GM18867 (cell line): ENCODE measurements around the gene HJURP.

Experiments
- ATAC-seq: cut with Tn5 transposase; IDR thresholded peaks from one replicate; pipeline ENCODE4 v1.9.1; 2021; ENCODE audit warnings: mild to moderate bottlenecking, moderate library complexity; ENCODE audit not compliant: unreplicated experiment

The HJURP gene

DNA sequence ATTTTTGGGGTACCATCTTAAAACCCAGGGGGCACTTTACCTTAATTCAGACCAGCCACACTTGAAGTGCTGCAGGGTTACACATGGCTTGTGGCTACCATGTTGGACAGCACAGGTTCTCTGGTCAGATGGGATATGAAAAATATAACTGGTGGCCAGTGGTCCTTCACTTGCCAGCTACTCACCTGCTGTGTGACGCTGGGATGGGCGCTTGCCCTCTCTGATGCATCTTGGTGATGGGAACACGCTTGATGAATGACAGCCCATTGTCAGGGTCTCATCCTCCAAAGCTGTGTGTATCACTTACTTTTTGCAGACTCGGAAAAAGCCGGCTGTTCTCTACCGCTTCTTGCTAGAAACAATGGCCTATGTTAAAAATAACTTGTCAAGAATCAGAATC lies 22.5 kb downstream of the HJURP start:
- ATAC-seq = no peak

DNA sequence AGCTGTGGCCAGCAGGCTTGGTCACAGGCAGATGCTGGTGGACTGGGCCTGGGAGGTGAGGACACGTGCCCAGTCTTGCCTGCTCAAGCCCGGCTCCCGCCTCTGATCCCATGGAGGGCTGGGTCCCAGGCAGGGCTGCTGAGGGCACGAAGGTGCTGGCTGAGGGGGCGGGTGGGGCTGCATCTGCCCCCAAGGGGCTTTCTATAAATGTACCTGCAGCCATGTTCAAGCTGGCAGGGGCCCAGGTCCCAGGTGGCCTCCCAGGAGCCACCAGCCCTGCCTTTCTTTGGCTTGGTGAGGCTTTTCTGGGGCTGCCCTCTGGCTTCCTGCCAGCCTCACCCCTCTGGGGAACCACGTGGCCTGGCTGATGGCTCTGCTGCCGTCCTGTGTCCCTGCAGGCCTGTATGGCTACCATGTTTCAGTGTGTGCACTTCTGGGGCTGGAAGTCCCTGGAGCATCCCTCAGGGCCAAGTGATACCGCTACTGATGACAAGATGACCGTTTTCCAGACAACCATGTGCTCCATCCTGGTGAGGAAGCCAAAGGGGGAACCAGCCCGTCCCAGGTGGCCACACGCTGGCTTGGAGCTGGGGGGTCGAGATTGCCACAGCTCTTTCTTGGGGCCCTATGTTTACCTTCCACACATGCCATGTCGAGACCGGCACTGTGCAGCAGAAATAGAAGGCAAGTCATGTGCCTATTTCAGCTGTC lies 23.2 kb downstream of the HJURP start:
- no peak for ATAC-seq

DNA sequence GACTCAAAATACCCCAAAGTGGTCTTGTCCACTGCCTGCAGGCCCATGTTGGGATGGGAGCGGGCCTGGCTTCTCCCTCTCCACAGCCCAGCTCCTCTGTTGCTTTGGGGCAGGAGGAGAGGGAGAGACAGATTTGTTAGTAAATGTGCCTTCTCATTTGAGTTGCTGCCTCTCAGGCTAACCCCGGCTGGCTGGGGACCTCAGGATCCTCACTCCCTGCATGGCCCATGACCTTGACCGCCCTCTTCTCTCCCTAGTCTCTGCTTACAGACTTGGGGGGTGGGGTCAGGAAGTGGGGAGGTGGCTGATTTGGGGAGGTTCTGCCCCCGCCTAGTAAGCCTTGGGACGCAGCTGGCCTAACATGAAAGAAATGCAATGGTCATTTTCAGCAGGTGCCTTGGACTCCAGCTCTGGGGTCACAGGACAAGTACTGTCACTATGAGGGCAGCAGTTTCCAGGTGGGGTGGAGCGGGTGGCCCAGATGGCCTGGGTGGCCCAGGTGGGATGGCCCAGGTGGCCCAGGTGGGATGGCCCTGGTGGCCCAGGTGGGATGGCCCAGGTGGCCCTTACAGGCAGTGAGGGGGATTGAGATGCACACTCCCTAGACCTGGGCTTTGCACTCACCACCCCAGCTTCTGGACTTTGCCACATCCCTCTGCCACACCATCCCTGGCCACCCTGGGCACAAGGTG lies 24.1 kb downstream of the HJURP start:
- ATAC-seq = no peak

DNA sequence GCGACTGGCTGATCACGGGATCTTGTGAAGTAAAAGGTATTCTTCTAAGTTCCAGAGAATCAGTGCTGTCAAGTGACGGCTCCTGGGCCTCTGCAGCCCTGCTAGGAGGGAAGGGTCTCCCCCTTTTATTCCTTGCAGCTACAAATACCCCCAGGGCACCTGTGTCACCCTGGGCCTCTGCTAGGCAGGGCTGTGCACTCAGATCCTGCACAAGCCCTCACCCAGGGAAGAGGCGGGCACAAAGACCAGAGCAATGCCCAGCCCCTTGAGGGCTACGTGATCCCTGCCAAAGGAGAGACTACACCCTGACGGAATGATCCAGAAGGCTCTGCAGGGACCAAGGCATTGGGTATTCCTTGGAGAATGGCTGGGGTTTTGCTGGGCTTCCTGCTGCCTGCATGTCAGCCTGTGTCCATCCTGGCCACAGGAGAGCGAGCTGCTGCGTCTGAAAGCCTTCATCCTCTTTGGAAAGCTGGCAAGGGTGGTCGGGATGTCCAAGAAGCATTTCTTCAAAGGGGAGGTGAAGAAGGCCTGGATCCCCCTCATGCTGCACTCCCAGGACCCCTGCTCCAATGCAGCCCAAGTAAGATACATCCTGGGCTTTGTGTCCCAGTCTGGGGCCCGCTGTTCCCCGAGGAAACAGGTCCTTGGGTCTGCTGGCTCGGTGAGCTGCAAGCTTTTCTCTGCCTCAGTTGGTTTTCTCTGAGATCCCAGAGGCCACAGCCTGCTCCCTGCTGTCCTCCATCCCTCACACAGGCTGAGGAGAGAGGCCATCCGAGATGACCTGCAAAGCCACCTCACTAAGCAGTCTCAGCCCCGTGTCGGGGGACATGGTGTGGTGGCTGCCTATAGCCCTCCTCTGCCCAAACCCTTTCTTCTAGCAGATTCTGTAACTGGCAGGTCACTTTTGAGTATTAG lies 24.9 kb downstream of the HJURP start:
- ATAC-seq = no peak

DNA sequence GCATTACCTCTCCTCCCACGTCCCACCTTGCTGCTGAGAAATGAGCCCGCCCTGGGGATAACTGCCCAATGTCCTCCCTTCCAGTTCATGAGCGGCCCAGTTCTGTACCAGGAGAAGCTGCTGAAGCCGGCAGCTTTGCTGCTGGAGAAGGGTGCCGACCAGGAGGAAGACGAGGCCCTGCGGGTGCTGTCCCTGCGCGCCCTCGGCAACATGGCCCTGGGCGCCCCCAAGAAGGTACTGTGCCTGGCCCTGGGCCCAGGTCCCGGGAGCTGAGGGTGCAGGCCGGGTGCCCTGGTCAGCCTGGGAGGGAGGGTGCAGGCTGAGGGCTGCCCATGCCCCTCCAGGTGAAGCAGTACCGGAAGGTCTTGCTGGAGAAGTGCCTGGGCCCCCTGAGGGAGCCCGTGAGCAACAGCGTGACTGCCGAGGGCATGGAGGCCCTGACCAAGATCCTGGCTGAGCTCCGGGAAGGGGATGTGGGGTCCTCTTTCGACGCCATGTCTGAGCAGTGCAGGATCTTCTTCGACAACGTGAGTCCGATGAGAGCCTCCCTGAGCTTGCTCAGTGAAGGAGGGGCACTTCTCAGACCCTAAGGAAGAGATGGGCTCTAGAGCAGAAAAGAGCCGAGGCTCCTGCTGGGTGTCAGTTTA lies 25.7 kb downstream of the HJURP start:
- ATAC-seq = no peak

DNA sequence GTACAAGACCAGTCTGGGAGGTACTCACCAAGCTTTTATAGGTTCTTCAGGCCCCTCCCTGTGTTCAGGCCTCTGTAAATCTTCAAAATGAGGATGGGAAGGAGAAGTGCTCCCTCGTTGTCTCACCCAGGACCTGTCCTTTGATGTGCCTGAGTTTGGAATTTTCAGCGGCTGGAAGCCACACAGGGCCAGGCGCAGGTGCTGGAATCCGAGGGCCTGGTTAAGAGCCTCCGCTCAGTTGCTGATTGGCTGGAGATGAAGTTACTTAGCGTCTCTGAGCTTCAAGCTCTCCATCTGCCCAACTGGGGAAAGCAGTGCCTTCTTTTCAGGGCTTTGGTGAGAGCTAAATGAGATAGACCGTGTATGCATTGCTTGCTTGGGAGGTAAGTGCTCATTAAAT lies 30.0 kb downstream of the HJURP start:
- ATAC-seq = no peak

DNA sequence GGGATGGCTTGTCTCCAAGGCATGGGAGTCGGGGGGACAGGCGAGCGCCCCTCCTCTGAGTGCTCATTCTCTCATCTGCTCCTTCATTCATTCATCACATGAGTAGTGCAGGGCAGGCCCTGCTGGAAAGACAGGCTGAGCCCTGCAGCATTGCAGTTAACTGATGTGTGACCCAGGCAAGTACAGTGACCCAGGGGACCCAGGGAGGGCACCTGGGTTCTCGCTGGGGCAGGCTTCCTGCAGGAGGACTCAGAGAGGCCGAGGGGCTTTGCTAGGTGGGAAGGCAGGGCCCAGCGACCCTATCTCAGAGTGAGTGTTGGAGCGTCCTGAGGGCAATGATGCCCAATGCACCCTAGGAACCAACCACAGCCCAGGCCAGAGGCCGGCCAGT lies 30.6 kb downstream of the HJURP start:
- ATAC-seq = no peak

DNA sequence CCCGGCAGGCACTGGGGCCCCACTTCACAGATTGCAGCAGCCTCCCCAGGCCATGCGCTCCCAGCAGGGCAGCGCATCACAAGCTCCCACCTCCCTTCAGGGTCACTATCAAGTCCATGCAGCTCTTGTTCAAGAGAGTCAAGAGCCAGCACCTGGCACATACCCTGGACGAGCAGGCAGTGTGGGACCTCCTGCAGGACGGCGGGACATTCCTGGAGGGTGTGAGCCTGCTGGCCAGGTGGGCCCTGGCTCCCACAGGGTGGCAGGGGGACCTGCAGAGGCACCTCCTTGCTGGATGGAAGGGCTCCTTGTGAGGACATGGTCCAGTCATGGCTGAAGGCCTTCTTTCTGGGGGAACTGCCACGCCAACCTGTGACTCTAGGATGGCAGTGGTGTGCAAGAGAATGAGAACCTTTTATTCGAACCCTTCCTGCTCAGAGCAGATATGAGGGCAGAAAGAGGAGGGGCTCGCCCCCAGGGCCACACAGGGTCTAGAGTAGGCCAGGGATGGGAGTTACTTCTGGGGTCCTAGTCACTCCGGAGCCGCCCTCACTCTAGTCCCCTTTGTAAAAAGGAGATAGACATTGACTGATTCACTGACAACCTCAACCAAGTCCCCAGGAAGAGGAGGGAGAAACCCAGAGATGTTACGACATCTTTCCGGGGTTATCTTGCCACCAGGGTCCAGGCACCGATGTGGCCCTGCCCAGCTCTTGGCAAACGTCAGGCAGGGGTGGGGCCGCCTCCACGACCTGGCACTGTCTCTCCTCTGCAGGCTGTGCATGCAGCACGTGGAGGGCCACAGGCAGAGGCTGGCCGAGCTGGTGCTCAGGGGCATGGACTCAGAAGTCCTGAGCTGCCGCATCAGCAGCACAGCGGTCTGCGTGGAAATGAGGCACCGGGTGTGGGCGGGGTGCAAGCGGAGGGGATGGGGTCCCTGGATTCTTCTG lies 31.3 kb downstream of the HJURP start:
- ATAC-seq = no peak

DNA sequence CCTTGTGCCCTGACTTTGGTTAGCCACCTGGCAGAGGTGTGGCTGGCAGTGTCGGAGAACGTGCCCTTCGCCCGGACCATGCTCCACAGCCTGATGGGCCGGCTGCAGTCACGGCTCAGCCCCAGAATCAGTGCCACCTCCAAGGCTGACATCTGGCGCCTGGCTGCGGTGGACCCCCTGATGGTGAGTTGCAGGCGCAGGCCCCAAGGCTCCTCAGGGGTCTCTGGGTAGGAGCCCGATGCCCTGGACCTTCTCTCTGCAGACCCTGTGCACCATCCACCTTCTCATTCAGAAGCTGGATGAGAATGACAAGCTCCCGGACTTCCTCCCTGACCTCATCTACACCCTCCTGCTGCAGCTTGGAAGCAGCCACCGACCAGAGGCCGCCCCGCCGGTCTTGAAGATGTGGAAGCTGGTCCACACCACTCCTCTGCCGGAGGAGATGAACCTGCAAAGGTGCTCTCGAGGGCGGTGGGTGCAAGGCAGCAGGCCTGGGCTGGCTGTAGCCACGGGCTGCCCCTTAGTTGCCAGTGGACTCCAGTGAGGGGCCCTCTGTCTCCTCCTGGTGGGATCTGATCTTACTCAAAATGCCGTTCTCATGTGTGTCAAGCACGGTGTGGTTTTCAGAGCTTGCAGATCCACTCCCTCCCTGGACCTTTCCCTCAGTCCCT lies 32.1 kb downstream of the HJURP start:
- ATAC-seq = no peak

DNA sequence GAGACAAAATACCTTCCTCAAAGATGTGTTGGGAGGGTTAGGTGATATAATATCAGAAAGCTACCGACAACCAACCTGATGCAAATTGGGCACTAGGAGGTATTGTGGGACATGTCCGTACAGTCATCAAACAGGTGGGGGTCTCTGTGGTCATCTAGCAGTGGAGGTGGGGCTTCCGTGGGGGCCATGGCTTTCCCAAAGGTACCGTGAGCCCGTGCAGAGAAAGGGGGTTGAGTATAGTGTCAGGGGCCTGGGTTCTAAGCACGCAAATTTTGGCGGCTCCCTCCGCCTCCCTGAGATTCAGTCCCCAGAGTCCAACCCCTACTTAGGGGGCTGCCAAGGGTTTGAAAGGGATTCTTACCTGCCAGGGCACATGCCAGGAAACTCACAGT lies 32.6 kb downstream of the HJURP start:
- ATAC-seq = no peak

DNA sequence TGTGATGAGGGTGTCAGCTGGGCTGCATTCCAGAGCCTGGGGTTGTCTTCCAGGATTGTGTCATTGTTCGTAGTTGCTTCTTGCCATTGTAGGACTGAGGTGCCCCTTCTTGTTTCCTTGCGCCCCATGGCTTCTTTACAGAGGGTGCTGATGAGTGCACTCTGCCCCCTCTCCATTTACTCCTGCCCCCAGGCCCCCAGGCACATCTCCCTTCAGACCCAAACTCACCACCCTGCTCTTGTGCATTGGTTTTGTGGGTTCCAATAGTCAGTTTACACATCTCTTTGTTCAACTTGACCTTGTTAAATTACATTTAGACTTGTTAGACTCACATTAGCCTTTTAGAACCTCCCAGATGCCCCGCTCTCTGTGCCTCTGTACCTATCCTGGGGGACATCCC lies 33.1 kb downstream of the HJURP start:
- ATAC-seq = no peak

DNA sequence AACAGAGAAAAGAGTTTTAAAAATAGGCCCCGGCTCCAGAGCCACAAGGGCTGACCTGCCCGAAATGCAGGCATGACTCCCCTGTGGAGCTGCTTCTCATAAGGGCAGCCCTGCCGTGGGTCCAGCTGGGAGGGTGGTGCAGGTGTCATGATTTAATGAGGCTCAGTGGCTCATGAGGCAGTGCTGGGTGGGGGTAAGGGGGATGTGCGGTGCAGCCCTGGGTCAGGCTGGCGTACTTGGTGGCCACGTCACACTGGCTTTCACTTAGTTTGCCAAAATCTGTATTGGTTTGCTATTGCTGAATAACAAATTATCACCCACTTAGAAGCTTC lies 33.6 kb downstream of the HJURP start:
- ATAC-seq = no peak

DNA sequence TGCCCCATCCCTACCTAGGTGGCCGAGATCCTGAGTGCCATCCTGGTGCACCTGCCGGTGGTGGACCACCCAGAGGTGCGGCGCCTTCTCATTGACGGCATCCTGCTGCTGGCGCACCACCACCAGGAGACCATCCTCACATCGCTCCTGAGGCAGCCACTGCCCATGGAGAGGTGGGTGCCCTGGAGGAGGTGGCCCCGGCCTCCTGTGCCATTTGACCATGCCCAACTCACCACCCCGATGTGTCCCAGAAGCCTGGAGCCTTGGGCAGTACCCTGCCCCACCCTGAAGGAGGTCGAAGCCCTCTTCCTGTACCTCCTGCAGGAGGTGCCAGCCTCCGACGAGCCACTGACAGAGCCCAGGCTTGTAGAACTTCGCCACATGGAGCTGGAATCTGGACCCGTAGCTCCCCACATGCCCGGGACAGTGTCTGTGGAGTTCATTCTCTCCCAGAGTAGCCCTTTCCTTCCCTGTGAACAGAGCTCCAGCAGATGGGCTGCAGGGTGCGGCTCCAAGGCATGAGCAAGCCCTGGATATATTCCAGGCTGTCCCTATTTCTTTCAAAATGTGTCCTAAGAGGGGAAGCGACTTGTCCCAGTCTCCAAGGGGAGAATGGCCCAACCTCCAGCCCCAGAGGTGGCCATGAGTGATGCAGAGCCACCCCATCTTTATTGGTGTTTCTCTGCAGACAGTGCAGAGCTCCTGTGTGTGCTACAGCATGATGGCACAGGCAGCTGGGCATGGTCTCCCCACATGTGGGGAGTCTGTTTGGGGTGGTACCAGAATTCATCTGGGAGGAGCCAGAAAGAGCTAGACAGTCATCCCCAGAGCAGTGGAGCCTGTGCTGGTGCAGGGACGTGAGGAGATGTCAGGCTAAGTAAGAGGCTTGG lies 34.2 kb downstream of the HJURP start:
- ATAC-seq = no peak

DNA sequence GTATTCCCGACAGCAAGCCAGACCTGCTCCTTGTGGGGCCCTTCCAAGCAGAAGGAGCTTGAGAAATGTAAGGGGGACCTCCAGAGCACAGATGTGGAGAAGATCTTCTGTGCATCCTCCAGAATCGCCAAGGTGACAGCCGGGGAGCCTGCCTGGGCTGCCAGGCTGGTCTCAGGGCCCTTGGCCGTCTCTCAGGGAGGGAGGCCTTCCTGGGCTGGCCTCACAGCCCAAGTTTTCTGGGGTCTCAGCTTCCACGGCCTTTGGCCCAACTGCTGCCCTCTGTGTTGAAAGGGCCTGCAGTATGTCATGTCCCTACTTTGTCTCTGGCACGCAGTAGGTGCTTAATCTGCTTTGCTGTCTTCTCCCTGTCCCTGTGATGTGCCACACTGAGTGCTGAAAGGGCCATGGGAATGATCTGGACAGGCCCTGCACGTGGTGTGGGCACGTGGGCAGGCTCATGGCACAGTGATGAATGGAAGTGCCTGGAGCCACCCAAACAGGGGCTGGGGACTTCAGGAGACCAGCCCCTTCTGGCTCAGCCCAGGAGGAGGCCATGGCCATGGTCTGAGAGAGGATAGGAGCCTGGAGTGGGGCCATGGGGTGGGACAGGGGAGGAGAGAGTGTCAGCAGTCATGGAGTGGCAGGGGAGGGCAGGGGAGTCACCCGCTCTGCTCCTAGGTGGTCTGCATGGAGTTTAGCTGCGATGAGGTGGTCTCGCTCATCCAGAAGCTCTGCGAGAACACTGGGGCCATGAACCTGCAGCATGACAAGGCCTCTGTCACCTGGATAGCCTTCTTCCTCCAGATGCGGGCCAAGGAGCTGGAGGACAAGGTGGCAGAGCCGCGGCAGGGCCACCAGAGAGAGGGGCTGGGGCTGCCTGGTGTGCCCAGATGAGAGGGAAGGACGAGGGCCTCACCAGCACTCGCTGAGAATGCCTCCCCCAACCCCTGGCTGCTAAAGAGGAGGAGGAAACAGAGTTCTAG lies 35.4 kb downstream of the HJURP start:
- no peak for ATAC-seq

DNA sequence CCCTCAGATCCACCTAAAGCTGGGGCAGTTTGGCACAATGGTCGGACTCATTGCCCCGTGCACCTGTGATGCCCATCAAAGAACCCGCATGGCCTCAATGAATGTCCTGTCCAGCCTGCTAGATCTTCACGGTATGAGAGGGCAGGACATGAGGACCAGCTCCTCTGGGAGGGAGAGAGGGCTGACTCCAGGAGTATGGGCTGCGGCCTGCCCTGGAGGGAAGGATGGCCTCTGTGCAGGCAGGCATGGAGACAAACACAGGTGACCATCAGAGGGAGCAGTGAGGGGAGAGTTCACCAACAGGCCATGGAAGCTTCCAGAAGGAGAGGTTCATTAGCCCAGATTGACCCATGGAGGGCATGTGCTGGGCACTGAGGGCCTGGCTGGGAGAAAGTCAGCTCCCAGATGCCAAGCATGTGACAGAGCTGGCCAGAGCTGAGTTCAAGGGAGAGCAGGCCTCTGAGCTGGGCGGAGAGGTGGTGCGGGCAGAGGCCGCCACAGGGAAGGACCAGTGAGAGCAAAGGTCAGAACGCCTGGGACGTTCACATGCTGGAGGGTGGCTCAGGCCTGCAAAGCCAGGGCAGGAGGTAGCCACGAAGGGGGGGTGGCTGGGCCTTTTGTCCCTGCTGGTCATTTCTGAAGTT lies 36.2 kb downstream of the HJURP start:
- no peak for ATAC-seq

DNA sequence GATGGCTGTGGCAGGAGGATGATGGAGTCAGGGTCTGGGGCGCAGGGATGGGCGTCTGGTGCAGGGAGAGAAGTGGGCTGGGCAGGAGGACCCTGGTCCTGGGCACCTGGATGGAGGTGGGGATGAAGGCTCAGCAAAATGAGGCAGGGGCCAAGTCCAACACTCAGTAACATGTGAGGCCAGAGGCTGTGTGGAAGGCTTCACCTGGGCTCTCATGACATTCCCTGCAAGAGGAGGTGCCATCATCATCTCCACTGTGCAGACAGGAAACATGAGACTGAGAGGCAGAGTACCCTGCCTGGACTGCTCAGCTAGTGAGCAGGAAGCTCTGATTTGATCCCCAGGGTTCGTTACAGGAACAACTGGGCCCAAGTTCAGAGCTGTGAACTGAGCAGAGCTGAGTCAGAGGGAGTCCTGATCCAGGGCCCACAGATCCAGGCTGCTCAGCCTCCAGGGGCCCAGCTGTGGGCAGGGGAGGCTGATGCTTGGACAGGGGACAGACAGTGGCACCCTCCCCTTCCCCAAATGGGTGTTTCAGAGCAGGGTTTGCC lies 36.9 kb downstream of the HJURP start:
- no peak for ATAC-seq

DNA sequence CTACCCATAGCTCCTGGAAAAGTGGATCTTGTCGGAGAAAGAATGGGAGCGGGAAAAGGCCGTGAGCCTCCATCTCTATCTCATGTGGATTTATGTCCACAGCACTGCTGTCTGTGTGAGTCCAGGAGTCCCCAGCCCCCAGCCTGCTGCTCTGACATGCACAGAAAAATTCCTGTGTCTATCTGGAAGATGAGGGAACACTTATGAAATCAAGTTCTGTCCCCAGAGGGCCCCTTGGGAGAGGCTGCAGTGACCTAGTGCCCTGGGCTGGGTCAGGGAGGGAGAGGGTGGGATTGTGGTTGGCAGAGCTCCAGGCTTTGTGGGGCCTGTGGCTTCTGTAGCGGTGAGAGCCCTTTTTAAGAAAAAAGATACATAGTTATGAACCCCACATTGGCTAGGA lies 37.6 kb downstream of the HJURP start:
- no peak for ATAC-seq
